HG02623 (cell line): ENCODE measurements around the gene SART3.
"Not testable (repeated sequence)": the region's sequence is repeated elsewhere in the genome, so short reads cannot be mapped to it uniquely, and the experiment has no call there.

Experiments
- ATAC-seq: cut with Tn5 transposase; IDR thresholded peaks from one replicate; pipeline ENCODE4 v1.9.1; 2021; ENCODE audit warnings: moderate library complexity; ENCODE audit not compliant: unreplicated experiment

The SART3 gene

DNA sequence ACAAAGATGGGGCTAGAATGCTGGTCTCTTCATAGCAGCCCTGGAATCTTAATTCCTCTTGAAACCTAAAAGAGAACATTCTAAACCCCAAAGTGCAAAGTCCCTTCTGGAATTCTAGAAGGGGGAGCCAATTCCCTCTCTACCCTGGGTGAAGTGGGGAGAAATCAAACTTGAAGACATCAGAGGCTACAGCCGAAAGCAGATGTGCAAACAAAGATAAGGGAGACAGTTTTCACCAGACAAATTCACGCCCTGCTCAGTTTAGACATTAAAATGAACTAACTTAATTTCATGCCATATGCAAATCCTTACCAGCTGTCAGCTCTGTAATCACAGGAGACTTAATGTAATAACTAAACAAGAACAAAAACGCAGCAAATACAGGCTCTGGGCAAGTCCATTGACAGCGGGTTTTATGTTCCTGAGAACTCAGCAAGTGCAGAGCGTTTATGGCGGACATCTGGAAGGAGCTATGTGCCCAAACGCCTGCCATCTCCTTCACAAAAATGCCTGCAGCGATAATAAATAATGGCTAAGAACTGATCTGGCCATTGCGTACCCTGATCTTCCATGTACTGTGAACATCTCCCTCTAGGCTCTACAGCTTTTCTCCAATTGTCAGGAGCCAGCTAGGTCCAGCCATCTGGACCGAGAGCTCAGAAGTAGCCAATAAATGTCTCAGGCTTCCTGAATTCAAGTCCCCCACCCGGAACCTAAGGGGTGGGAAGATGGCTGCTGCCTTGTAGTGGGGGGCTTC, 65.0 kb downstream of the SART3 start:
- no peak for ATAC-seq

DNA sequence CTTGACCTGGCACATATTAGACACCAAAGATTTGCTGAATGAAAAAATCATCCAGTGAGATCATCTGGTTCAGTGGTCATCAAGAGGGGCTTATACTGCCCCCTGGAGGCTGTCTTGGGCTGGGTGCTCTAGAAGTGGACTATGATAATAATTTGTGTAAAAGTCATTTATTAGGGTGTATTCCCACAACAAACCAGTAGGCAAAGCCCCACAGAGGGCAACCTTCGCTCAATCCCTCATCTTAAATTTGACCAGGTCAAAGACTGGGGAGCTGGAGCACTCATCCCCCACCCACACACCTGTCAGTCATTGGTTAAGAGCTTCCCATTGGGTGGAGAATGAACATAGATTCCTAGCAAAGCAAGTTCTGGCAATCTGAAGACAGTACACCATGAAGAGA, 65.9 kb downstream of the SART3 start:
- no peak for ATAC-seq

DNA sequence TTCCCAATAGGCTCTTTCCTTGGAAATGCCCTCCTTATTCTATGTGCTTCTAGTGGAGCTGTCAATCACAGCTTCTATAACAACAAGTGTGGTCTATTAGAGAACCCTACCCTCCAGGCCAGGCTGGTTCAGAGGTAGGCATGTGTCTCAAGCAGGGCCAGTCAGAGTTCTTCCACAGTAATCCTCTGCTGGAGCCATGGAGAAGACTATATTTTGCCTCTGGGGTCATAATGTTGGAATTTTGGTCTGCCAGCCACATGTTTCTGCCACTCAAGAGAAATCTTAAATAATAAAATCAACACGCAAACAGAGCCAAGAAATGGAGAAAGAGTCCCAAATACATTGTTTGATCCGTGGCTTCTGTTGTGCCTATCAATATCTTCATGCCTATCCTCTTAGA, 69.7 kb downstream of the SART3 start:
- ATAC-seq = no peak

GRCh38 chr12:108487029-108487428, 73.9 kb downstream of the SART3 start:
- not testable (repeated sequence) for ATAC-seq

DNA sequence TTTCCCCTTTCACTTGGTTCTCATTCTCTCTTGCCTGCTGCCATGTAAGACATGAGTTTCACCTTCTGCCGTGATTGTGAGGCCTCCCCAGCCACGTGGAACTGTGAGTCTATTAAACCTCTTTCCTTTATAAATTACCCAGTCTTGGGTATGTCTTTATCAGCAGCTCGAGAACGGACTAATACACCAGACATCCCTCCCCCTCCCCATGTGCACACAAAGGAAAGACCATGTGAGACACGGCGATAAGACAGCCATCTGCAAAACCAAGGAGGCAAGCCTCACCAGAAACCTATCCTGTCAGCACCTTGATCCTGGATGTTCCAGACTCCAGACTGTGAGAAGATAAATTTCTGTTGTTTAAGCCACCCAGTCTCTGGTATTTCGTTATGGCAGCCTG, 75.6 kb downstream of the SART3 start:
- ATAC-seq = not testable (repeated sequence)

- ATAC-seq = no peak
Observed at GRCh38 chr12:108484845-108485244, 76.1 kb downstream of the SART3 start.

GRCh38 chr12:108484431-108484830, 76.5 kb downstream of the SART3 start:
- no peak for ATAC-seq

DNA sequence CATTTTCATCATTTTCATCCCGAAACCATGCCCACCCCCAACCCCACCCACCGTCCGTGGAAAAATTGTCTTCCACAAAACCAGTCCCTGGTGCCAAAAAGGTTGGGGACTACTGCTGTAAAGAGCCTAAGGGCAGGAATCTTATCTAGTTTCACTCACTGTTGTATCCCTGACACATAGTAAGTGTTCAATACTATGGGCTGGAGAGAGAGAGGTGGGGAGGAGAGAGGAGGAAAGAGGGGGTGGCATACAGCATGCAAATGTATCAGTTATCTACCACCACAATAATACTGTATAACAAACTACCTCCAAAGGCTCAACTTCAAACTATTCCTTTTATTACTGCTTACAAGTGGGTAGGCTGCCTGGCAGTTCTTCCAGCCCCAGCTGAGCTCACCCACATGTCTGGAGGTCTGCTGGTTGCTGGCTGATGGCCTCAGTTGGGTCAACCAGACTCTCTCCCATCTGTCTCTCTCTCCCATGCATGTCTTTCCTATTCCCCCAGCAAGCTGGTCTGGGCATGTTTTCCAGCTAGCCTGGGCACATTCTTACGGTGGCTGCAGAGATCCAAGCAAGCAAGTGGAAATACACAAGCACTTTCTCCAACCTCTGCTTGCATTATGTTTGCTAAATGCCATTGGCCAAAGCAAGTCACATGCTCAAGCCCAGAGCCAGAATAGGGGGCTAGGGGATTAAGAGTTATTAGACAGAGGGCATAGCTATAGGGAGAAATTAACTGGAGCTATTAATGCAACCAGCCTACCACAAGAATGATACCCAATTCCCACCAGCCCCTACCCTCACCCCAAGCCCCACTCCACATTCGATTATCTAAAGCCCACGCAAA, 77.5 kb downstream of the SART3 start:
- no peak for ATAC-seq

- no peak for ATAC-seq
Observed at GRCh38 chr12:108482717-108483212, 78.2 kb downstream of the SART3 start.

DNA sequence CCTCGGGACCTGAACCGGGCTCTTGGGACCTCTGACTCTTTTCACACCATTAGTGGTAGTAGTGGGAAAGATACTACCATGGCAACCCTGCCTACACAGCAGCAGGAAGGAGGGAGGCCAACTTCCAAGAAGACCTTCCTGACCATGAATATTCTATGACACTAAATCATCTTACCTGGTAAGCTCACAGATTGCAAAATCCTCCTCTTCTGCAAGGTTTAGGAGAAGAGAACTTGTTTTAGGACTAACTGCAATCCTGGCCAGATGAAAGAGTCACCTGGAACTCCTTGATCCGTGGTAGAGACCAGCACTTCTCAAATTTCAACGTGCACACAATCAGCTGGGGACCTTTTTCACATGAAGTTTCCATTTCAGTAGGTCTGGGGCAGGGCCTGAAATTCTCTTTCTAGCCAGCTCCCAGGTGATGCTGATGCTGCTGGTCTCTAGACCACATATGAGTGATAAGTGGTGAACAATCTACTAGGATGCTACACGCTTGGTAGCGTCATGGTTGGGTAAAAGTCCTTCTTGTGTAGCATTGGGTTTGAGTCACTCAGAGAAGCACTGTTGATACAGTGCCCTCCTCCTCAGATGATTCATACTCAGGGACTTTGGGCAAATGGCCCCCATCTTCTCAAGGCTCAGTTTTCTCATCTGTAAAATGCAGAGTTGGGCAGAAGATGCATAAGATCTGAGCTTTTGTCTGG, 81.5 kb downstream of the SART3 start:
- ATAC-seq = no peak

DNA sequence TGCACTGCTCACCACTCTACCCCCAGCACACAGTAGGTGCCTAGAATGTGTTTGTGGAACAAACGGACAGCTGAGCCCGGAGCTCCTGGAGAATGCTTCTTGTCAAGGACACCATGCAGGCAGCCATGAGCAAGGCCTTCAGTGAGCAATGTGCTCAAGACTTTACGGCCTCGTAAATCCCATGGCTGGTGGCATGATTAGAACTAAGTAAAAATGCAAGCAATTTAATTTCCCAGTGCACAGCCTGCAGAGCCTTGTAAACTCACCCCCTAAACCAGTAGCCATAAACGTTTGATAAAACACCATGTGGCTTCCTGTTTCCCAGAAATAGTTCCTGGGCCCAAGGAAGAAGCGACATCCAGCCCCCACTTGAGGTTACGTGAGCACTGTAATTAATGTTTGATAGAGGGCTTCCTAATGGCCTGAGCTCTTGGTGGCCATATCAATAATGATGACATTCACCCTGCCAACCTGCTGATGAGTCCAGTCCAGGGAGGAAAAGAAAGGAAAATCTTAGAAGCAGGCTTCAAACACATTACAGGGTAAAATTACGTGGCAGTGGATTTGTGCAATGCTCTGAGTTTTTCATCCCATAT, 82.3 kb downstream of the SART3 start:
- no peak for ATAC-seq

- no peak for ATAC-seq
Observed at GRCh38 chr12:108477881-108478259, 83.1 kb downstream of the SART3 start.

DNA sequence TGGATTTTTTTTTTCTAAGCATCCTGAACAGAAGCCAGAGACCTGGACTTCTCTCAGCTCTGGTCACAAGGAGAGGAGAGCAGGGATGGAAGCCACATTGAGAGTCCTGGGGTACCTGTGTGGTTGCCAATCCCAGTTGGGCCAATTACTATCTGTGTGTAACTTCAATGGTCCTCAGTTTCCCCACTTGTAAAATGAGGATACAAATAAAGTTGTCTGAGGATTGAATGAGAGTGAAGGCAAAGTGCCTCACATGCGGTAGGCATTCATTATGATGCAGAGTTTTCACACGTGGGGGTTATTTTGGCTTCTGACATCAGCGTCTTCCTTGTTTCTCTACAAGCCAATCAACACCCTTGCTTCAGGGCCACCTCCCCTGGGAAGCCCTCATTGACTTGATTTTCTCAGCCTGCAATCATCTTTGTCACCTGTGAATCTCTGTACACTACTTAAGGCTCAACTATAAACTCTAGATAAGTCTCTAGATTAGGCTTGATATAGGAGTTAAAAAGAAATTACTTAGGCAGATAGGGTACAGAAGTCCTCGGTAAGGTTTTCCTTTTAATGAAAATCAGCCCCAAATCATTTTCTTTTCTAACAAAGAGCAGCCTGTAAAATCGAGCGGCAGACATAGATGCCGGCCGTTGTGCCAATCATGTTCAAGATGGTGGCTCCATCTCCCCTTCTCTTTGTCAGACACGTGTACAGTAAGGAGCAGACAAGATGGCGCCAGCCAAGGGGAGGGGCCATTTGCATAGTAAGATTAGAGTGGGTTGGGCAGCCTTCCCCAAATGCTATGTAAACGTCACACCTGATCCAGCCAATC, 83.7 kb downstream of the SART3 start:
- ATAC-seq = no peak

GRCh38 chr12:108475396-108475795, 85.6 kb downstream of the SART3 start:
- ATAC-seq = no peak

GRCh38 chr12:108473400-108474055, 87.4 kb downstream of the SART3 start:
- no peak for ATAC-seq
